Body of pancreas (tissue), 4 donors: Measurements from ENCODE around the gene ZMYM4.

Experiments used
- POLR2A ChIP-seq, 3 donors: fragments of 450-650 bp; IDR thresholded peaks; one replicate each; pipeline ENCODE4 v1.6.1; 2016; ENCODE audit warnings: antibody characterized with exemption in 3 of 3, mild to moderate bottlenecking in 2 of 3
- TF ChIP-seq, protein P1 (sequence below), 7 experiments: fragments of 450-650 bp in 4 of 7; fragments of 200-600 bp in 3 of 7; sonication (generic) in 3 of 7; IDR thresholded peaks; one replicate each; pipeline ENCODE4 v1.5.1; 2016 to 2019; ENCODE audit warnings: antibody characterized with exemption in 7 of 7

DNA sequence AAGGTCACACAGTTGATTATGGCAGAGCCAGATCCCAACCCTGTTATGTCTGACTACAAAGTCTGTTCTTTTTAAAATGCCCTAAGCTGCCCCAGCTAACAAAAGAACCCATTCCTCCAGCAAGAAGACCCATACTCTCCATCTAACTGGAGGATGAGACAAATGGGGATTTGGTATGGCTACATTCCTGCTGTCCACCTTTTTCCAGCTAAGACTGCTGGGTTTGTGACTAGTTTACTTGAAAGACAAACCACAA is 175.9 kb downstream of the ZMYM4 start:
- TF ChIP-seq, protein P1, sequence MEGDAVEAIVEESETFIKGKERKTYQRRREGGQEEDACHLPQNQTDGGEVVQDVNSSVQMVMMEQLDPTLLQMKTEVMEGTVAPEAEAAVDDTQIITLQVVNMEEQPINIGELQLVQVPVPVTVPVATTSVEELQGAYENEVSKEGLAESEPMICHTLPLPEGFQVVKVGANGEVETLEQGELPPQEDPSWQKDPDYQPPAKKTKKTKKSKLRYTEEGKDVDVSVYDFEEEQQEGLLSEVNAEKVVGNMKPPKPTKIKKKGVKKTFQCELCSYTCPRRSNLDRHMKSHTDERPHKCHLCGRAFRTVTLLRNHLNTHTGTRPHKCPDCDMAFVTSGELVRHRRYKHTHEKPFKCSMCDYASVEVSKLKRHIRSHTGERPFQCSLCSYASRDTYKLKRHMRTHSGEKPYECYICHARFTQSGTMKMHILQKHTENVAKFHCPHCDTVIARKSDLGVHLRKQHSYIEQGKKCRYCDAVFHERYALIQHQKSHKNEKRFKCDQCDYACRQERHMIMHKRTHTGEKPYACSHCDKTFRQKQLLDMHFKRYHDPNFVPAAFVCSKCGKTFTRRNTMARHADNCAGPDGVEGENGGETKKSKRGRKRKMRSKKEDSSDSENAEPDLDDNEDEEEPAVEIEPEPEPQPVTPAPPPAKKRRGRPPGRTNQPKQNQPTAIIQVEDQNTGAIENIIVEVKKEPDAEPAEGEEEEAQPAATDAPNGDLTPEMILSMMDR (IDR thresholded peaks at IDR 0.05), result no peak
- no peak for TF ChIP-seq POLR2A (IDR thresholded peaks at IDR 0.05)
